HG02759 (cell line): ENCODE data around the gene DNAJC18.

Experiments
- ATAC-seq: cut with Tn5 transposase; IDR thresholded peaks from one replicate; pipeline ENCODE4 v1.9.1; 2021; ENCODE audit warnings: mild to moderate bottlenecking, moderate library complexity; ENCODE audit not compliant: unreplicated experiment

The DNAJC18 gene

GRCh38 chr5:139406963-139407362 is 32.4 kb downstream of the DNAJC18 start:
- ATAC-seq: no peak

GRCh38 chr5:139404484-139404840 is 34.9 kb downstream of the DNAJC18 start:
- ATAC-seq: no peak

GRCh38 chr5:139403787-139404483 is 35.4 kb downstream of the DNAJC18 start, which contains the start of gene SPATA24:
Gene SPATA24 (minus strand): TSS chr5:139404089. CDS start chr5:139404060, 29 bp downstream.
- peak; percentile 80 for ATAC-seq

GRCh38 chr5:139403418-139403786 is 35.9 kb downstream of the DNAJC18 start:
- no peak for ATAC-seq

GRCh38 chr5:139402561-139403158 is 36.7 kb downstream of the DNAJC18 start:
- no peak for ATAC-seq

- ATAC-seq: no peak
Observed at GRCh38 chr5:139401546-139401945, 37.8 kb downstream of the DNAJC18 start.

GRCh38 chr5:139399501-139400121 is 39.7 kb downstream of the DNAJC18 start:
- ATAC-seq: peak; percentile 34

- ATAC-seq: no peak
Observed at GRCh38 chr5:139397921-139398320, 41.4 kb downstream of the DNAJC18 start.

GRCh38 chr5:139396691-139397090 is 42.6 kb downstream of the DNAJC18 start:
- ATAC-seq: no peak

- ATAC-seq: no peak
Observed at GRCh38 chr5:139395844-139396640, 43.3 kb downstream of the DNAJC18 start.

- ATAC-seq: no peak
Observed at GRCh38 chr5:139394654-139395566, 44.4 kb downstream of the DNAJC18 start, which contains the start of gene PROB1. Gene PROB1 (minus strand): TSS chr5:139395104. CDS start chr5:139395081, 23 bp downstream.

- no peak for ATAC-seq
Observed at GRCh38 chr5:139394123-139394653, 45.1 kb downstream of the DNAJC18 start.

- no peak for ATAC-seq
Observed at GRCh38 chr5:139393497-139394122, 45.7 kb downstream of the DNAJC18 start.

- ATAC-seq: peak; percentile 52
Observed at GRCh38 chr5:139392678-139393496, 46.4 kb downstream of the DNAJC18 start.

- peak; percentile 15 for ATAC-seq
Observed at GRCh38 chr5:139392324-139392677, 47.0 kb downstream of the DNAJC18 start.

GRCh38 chr5:139391570-139392323 is 47.6 kb downstream of the DNAJC18 start:
- no peak for ATAC-seq

GRCh38 chr5:139390639-139391569 is 48.4 kb downstream of the DNAJC18 start:
- ATAC-seq: no peak
